NCI-H748 (cell line): ENCODE measurements around the gene LYPD6B.
A peak's percentile ranks its signal among the peaks of the same experiment; 100 is the strongest.

ENCODE experiments used
- DNase-seq: peaks from one replicate; lab custom pipeline; 2025; ENCODE audit not compliant: unreplicated experiment; lab: John Stamatoyannopoulos, UW

Gene LYPD6B

GRCh38 chr2:149009576-149010461 lies 28.7 kb upstream of the LYPD6B start:
- no peak for DNase-seq

- no peak for DNase-seq
Observed at GRCh38 chr2:149012545-149012944, 26.0 kb upstream of the LYPD6B start.

GRCh38 chr2:149015501-149015900 lies 23.0 kb upstream of the LYPD6B start:
- DNase-seq = no peak

- DNase-seq = no peak
Observed at GRCh38 chr2:149015926-149016563, 22.5 kb upstream of the LYPD6B start.

- peak; percentile 83 for DNase-seq
Observed at GRCh38 chr2:149017116-149017985, 21.1 kb upstream of the LYPD6B start.

- no peak for DNase-seq
Observed at GRCh38 chr2:149018981-149019380, 19.5 kb upstream of the LYPD6B start.

- DNase-seq = peak; percentile 13
Observed at GRCh38 chr2:149019768-149020167, 18.7 kb upstream of the LYPD6B start.

GRCh38 chr2:149020432-149020851 lies 18.1 kb upstream of the LYPD6B start:
- DNase-seq = no peak

- no peak for DNase-seq
Observed at GRCh38 chr2:149021271-149021719, 17.2 kb upstream of the LYPD6B start.

GRCh38 chr2:149021761-149022160 lies 16.7 kb upstream of the LYPD6B start:
- no peak for DNase-seq

GRCh38 chr2:149023091-149023490 lies 15.4 kb upstream of the LYPD6B start:
- no peak for DNase-seq

- DNase-seq = peak; percentile 24
Observed at GRCh38 chr2:149027590-149028250, 10.8 kb upstream of the LYPD6B start.

- no peak for DNase-seq
Observed at GRCh38 chr2:149028377-149028776, 10.1 kb upstream of the LYPD6B start.

GRCh38 chr2:149028891-149029290 lies 9.6 kb upstream of the LYPD6B start:
- DNase-seq = no peak

GRCh38 chr2:149029307-149029965 lies 9.1 kb upstream of the LYPD6B start:
- DNase-seq = no peak

- peak; percentile 47 for DNase-seq
Observed at GRCh38 chr2:149031396-149031795, 7.1 kb upstream of the LYPD6B start.

GRCh38 chr2:149033716-149034115 lies 4.8 kb upstream of the LYPD6B start:
- peak; percentile 99 for DNase-seq

- no peak for DNase-seq
Observed at GRCh38 chr2:149034406-149034805, 4.1 kb upstream of the LYPD6B start.

GRCh38 chr2:149036507-149037293 lies 1.8 kb upstream of the LYPD6B start:
- no peak for DNase-seq
